Measurements from ENCODE around the gene ABCG2. TPM values are rescaled to one million over a fixed set of nuclear protein-coding genes. Genes with fewer than 3 reads are reported as not detected.

The ABCG2 gene
- total RNA-seq, 1 experiment from 2014 or later, result 24.6 TPM

DNA sequence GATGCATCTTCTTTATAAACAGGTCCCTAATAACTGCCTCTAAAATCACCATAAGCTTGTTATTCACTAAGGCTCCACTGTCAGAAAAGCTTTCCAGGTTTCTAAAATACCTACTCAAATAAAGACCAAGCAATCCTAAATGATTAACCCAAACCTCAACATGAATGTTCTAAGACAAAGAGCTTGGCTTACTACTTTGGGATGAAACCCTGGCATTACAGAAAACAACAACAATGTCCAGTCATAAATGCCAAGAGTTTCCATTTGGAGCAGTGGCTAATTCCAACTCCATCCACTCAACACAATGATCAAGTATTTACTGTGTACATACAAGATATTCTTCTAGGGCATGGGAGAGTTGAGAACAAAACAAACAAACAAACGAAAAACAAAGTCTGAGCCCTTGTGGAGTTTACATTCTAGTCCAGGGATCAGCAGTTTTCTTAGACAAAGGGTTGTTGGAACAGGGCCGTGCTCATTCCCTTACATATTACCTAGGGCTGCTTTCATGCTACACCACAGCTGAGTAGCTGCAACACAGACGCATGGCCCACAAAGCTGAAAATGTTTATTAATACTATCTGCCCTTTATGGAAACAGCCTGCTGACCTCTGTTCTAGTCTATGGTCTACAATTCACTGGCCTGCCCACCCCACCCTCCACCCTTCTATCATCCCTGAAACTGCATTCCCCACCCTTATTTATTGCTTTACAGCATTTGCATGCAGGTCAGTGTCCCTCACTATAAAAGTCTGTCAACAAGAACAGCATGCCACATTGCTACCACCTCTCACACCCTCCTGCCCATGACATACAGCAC lies 23.7 kb downstream of the ABCG2 start:
- Histone ChIP-seq H4K20me1 (ENCODE audit: insufficient read depth) (no peaks in the 10 kb centered on the region), H3F3A (ENCODE audit: insufficient read depth, low read depth) (peaks cover 11% of the 10 kb centered on the region), H3K9me3 (ENCODE audit: insufficient read depth, low read depth) (no peaks in the 10 kb centered on the region), H3K36me3 (ENCODE audit: low read depth) (no peaks in the 10 kb centered on the region), H3K27me3 (ENCODE audit: insufficient read depth, low read depth) (no peaks in the 10 kb centered on the region), H3K4me1 (replicated peaks; ENCODE audit: insufficient read depth) (peaks cover 24% of the 10 kb centered on the region), H2AFZ (no peak overlapping the region), H3K27ac (no peak overlapping the region), H3K79me2 (ENCODE audit: low read depth) (no peaks in the 10 kb centered on the region), H3K4me2 (no peak overlapping the region), H3K4me3 (no peak overlapping the region), H3K9me2 (ENCODE audit: insufficient read depth) (no peaks in the 10 kb centered on the region)
- CTCF ChIA-PET, result interaction anchor here (0.6 kb wide), 1 partner anchor 183 kb away, joined by 3 read pairs; no protein-coding TSS in a partner anchor
- no peak for DNase-seq
- intact Hi-C loops (cut with micrococcal nuclease; ENCODE audit: unreplicated experiment), result no loop called here
- no peak for TF ChIP-seq EZH2 (IDR thresholded peaks at IDR 0.05; ENCODE audit: low read depth)
- no peak for TF ChIP-seq CTCF (conservative IDR thresholded peaks at IDR 0.05)
- POLR2A ChIA-PET (ENCODE audit: unreplicated experiment), result no interaction called here
- BruUV-seq (replicated peaks), result no TSS peak

DNA sequence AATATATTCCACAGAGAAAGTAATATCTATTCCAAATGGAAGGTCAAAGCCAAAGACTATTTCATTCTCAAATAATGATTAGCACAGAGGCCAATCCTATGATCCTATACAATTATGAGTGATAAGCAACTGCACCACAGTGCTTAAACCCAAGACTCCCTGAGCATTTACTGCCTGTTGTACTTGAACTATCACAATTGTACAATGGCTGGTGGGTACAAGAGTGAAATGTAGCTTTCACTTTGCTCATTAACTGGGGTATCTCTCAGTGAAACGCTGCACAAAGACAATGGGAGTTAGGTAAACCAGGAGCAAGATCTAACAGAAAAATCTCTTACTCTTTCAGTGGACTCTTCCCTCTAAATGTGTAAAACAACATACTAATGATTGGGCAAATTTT lies 24.3 kb downstream of the ABCG2 start:
- POLR2A ChIA-PET (ENCODE audit: unreplicated experiment), result no interaction called here
- H3K36me3 ChIP-seq (ENCODE audit: low read depth), result no peaks in the 10 kb centered on the region
- H3K9me3 ChIP-seq (ENCODE audit: insufficient read depth, low read depth), result no peaks in the 10 kb centered on the region
- H3K4me3 ChIP-seq, result no peak overlapping the region
- CTCF ChIA-PET, result no interaction called here
- no peaks in the 10 kb centered on the region for H3K79me2 ChIP-seq (ENCODE audit: low read depth)
- H2AFZ ChIP-seq, result no peak overlapping the region
- no peak for TF ChIP-seq CTCF (conservative IDR thresholded peaks at IDR 0.05)
- no peak for TF ChIP-seq EZH2 (IDR thresholded peaks at IDR 0.05; ENCODE audit: low read depth)
- DNase-seq, result no peak
- H4K20me1 ChIP-seq (ENCODE audit: insufficient read depth), result no peaks in the 10 kb centered on the region
- intact Hi-C loops (cut with micrococcal nuclease; ENCODE audit: unreplicated experiment), result no loop called here
- H3K27me3 ChIP-seq (ENCODE audit: insufficient read depth, low read depth), result no peaks in the 10 kb centered on the region
- H3K9me2 ChIP-seq (ENCODE audit: insufficient read depth), result no peaks in the 10 kb centered on the region
- H3K4me1 ChIP-seq (replicated peaks; ENCODE audit: insufficient read depth), result peaks cover 20% of the 10 kb centered on the region
- H3K27ac ChIP-seq, result no peak overlapping the region
- H3F3A ChIP-seq (ENCODE audit: insufficient read depth, low read depth), result peaks cover 9% of the 10 kb centered on the region
- no TSS peak for BruUV-seq (replicated peaks)
- no peak overlapping the region for H3K4me2 ChIP-seq

DNA sequence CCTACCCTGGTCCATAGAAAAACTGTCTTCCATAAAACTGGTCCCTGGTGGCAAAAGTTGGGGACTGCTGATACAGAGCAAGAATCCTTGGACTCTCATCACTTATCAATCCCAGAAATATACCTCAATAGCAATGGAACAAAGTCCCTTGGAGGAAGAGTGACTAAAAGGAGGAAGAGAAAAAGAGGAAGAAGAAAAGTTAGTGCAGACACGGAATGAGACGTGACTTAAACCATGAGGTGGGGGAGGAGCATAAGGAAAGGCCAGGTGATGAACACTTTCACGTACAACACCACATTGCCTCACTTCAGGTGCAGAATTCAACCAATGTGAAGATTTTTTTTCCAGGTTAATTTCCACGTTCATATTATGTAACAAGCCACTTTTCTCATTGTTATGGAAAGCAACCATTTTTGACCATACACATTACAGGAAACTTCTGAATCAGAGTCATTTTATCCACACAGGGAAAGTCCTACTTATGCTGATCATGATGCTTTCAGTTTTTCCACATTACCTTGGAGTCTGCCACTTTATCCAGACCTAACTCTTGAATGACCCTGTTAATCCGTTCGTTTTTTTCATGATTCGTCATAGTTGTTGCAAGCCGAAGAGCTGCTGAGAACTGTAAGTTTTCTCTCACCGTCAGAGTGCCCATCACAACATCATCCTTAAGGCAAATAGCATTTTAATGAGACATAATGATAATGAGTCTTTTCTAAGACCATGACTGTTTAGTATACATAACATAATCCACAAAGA lies 27.7 kb downstream of the ABCG2 start:
- ChIA-PET POLR2A (ENCODE audit: unreplicated experiment) (no interaction called here), CTCF (no interaction called here)
- Histone ChIP-seq H3K27me3 (ENCODE audit: insufficient read depth, low read depth) (no peaks in the 10 kb centered on the region), H3K27ac (no peak overlapping the region), H3K4me3 (no peak overlapping the region), H2AFZ (no peak overlapping the region), H3K4me2 (no peak overlapping the region), H3K4me1 (replicated peaks; ENCODE audit: insufficient read depth) (no peaks in the 10 kb centered on the region), H4K20me1 (ENCODE audit: insufficient read depth) (no peaks in the 10 kb centered on the region), H3K36me3 (ENCODE audit: low read depth) (no peaks in the 10 kb centered on the region), H3F3A (ENCODE audit: insufficient read depth, low read depth) (no peaks in the 10 kb centered on the region), H3K79me2 (ENCODE audit: low read depth) (no peaks in the 10 kb centered on the region), H3K9me3 (ENCODE audit: insufficient read depth, low read depth) (no peaks in the 10 kb centered on the region), H3K9me2 (ENCODE audit: insufficient read depth) (no peaks in the 10 kb centered on the region)
- no TSS peak for BruUV-seq (replicated peaks)
- intact Hi-C loops (cut with micrococcal nuclease; ENCODE audit: unreplicated experiment), result no loop called here
- no peak for DNase-seq
- no peak for TF ChIP-seq CTCF (conservative IDR thresholded peaks at IDR 0.05)

Measured in PC-9 (cell line).